OCI-LY3 (cell line): ENCODE results near the gene KRT10.

ENCODE experiments used
- CTCF ChIP-seq: fragments of 200-600, 300-600 bp; sonication (generic); IDR thresholded peaks from 2 replicates; pipeline ENCODE4 v1.5.1; 2014; ENCODE audit warnings: antibody characterized with exemption, low read length, low read depth
- EZH2phosphoT487 ChIP-seq: fragments of 200-600 bp; shearing (Covaris generic); IDR thresholded peaks from 2 replicates; pipeline ENCODE4 v1.6.1; 2018; ENCODE audit warnings: antibody characterized with exemption, mixed run types, low read depth

- TF ChIP-seq CTCF (no peak), EZH2phosphoT487 (no peak)
These were observed 28.0 kb upstream of the KRT10 start for GRCh38 chr17:40850293-40850972.
